Measurements from ENCODE around the gene HDAC4. TPM values are rescaled to one million over a fixed set of nuclear protein-coding genes. Genes with fewer than 3 reads are reported as not detected.
A peak's percentile ranks its signal among the peaks of the same experiment; 100 is the strongest.
"Not testable (repeated sequence)": the region's sequence is repeated elsewhere in the genome, so short reads cannot be mapped to it uniquely, and the experiment has no call there.

Gene HDAC4
- total and polyA plus RNA-seq, 2 experiments from 2014 or later = 8.1 to 41.8 TPM

- H3K4me1 Mint-ChIP-seq; H3K4me3 ChIP-seq; H3K4me1 ChIP-seq (ENCODE audit: insufficient read depth); H3K27ac Mint-ChIP-seq; H3K4me3 Mint-ChIP-seq; DNase-seq (ENCODE audit: low spot score); ATAC-seq; H3K27ac ChIP-seq (ENCODE audit: low read depth); H4K20me1 ChIP-seq (replicated peaks; ENCODE audit: insufficient read depth); H3K4me2 ChIP-seq; H3F3A ChIP-seq (replicated peaks; ENCODE audit: low read depth); H3K79me2 ChIP-seq (replicated peaks; ENCODE audit: insufficient read depth); H3K36me3 ChIP-seq (ENCODE audit: insufficient read depth); H3K27me3 ChIP-seq (ENCODE audit: insufficient read depth); H2AFZ ChIP-seq; H3K9me3 Mint-ChIP-seq; H3K27me3 Mint-ChIP-seq (ENCODE audit: insufficient read depth, low read depth, poor library complexity); H3K9me2 ChIP-seq (ENCODE audit: insufficient read depth): not testable (repeated sequence)
- 0 out of 4 replicates have a peak, but pooled peaks of 1 of the 2 experiments have one; percentile 2 for TF ChIP-seq CTCF (conservative IDR thresholded peaks at IDR 0.05; ENCODE audit: low read depth in 2 of 2)
- peaks cover 42% of the 10 kb centered on the region for H3K36me3 Mint-ChIP-seq (ENCODE audit: low read depth)
Observed at GRCh38 chr2:239069362-239070333, 331.2 kb downstream of the HDAC4 start.

GRCh38 chr2:239068411-239068810 is 332.4 kb downstream of the HDAC4 start:
- no peak for ATAC-seq
- Mint-ChIP-seq H3K36me3 (ENCODE audit: low read depth) (peaks cover 42% of the 10 kb centered on the region), H3K4me1 (no peaks in the 10 kb centered on the region; the same call in 2 of the 3 replicates), H3K27ac (0 out of 2 replicates have a peak overlapping the region, but pooled peaks have one; percentile 56), H3K4me3 (no peak overlapping the region), H3K27me3 (ENCODE audit: insufficient read depth, low read depth, poor library complexity) (peaks cover 3% of the 10 kb centered on the region), H3K9me3 (0 out of 3 replicates have a peak, but pooled peaks cover 3% of the 10 kb centered on the region)
- Histone ChIP-seq H3K27ac (ENCODE audit: low read depth) (no peak overlapping the region), H3K27me3 (ENCODE audit: insufficient read depth) (no peaks in the 10 kb centered on the region), H3K4me1 (ENCODE audit: insufficient read depth) (no peaks in the 10 kb centered on the region), H3F3A (replicated peaks; ENCODE audit: low read depth) (no peaks in the 10 kb centered on the region), H3K4me2 (no peak overlapping the region), H3K36me3 (ENCODE audit: insufficient read depth) (0 out of 2 replicates have a peak, but pooled peaks cover 3% of the 10 kb centered on the region), H2AFZ (no peak overlapping the region), H4K20me1 (replicated peaks; ENCODE audit: insufficient read depth) (no peaks in the 10 kb centered on the region), H3K4me3 (no peak overlapping the region), H3K79me2 (replicated peaks; ENCODE audit: insufficient read depth) (no peaks in the 10 kb centered on the region), H3K9me2 (ENCODE audit: insufficient read depth) (no peaks in the 10 kb centered on the region)
- DNase-seq (ENCODE audit: low spot score) = no peak
- TF ChIP-seq STAT1 (IDR thresholded peaks at IDR 0.05; ENCODE audit: unreplicated experiment) (no peak), ZNF114 (CRISPR knock-in tag; IDR thresholded peaks at IDR 0.05) (no peak), POLR2AphosphoS5 (IDR thresholded peaks at IDR 0.05; ENCODE audit: low read depth) (no peak), EZH2 (IDR thresholded peaks at IDR 0.05; ENCODE audit: low read depth, unreplicated experiment) (no peak), NANOG (IDR thresholded peaks at IDR 0.05; ENCODE audit: borderline replicate concordance) (no peak), CTCF (conservative IDR thresholded peaks at IDR 0.05; ENCODE audit: low read depth in 2 of 2) (no peak)
- TF ChIP-seq, protein P1, sequence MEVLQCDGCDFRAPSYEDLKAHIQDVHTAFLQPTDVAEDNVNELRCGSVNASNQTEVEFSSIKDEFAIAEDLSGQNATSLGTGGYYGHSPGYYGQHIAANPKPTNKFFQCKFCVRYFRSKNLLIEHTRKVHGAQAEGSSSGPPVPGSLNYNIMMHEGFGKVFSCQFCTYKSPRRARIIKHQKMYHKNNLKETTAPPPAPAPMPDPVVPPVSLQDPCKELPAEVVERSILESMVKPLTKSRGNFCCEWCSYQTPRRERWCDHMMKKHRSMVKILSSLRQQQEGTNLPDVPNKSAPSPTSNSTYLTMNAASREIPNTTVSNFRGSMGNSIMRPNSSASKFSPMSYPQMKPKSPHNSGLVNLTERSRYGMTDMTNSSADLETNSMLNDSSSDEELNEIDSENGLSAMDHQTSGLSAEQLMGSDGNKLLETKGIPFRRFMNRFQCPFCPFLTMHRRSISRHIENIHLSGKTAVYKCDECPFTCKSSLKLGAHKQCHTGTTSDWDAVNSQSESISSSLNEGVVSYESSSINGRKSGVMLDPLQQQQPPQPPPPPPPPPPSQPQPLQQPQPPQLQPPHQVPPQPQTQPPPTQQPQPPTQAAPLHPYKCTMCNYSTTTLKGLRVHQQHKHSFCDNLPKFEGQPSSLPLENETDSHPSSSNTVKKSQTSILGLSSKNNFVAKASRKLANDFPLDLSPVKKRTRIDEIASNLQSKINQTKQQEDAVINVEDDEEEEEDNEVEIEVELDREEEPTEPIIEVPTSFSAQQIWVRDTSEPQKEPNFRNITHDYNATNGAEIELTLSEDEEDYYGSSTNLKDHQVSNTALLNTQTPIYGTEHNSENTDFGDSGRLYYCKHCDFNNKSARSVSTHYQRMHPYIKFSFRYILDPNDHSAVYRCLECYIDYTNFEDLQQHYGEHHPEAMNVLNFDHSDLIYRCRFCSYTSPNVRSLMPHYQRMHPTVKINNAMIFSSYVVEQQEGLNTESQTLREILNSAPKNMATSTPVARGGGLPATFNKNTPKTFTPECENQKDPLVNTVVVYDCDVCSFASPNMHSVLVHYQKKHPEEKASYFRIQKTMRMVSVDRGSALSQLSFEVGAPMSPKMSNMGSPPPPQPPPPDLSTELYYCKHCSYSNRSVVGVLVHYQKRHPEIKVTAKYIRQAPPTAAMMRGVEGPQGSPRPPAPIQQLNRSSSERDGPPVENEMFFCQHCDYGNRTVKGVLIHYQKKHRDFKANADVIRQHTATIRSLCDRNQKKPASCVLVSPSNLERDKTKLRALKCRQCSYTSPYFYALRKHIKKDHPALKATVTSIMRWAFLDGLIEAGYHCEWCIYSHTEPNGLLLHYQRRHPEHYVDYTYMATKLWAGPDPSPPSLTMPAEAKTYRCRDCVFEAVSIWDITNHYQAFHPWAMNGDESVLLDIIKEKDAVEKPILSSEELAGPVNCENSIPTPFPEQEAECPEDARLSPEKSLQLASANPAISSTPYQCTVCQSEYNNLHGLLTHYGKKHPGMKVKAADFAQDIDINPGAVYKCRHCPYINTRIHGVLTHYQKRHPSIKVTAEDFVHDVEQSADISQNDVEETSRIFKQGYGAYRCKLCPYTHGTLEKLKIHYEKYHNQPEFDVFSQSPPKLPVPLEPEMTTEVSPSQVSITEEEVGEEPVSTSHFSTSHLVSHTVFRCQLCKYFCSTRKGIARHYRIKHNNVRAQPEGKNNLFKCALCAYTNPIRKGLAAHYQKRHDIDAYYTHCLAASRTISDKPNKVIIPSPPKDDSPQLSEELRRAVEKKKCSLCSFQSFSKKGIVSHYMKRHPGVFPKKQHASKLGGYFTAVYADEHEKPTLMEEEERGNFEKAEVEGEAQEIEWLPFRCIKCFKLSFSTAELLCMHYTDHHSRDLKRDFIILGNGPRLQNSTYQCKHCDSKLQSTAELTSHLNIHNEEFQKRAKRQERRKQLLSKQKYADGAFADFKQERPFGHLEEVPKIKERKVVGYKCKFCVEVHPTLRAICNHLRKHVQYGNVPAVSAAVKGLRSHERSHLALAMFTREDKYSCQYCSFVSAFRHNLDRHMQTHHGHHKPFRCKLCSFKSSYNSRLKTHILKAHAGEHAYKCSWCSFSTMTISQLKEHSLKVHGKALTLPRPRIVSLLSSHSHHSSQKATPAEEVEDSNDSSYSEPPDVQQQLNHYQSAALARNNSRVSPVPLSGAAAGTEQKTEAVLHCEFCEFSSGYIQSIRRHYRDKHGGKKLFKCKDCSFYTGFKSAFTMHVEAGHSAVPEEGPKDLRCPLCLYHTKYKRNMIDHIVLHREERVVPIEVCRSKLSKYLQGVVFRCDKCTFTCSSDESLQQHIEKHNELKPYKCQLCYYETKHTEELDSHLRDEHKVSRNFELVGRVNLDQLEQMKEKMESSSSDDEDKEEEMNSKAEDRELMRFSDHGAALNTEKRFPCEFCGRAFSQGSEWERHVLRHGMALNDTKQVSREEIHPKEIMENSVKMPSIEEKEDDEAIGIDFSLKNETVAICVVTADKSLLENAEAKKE (CRISPR knock-in tag; IDR thresholded peaks at IDR 0.05) = no peak
- TF ChIP-seq, protein P2, sequence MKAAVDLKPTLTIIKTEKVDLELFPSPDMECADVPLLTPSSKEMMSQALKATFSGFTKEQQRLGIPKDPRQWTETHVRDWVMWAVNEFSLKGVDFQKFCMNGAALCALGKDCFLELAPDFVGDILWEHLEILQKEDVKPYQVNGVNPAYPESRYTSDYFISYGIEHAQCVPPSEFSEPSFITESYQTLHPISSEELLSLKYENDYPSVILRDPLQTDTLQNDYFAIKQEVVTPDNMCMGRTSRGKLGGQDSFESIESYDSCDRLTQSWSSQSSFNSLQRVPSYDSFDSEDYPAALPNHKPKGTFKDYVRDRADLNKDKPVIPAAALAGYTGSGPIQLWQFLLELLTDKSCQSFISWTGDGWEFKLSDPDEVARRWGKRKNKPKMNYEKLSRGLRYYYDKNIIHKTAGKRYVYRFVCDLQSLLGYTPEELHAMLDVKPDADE (IDR thresholded peaks at IDR 0.05) = no peak

Measured in GM23338 (cell line).